A172 (cell line): Measurements from ENCODE around the gene TMOD2. TPM values are rescaled to one million over a fixed set of nuclear protein-coding genes. Genes with fewer than 3 reads are reported as not detected.

Experiments used
- DNase-seq: peaks from one replicate; pipeline ENCODE4 v3.0.0-alpha.2; 2015; ENCODE audit warnings: low spot score
- total RNA-seq: library from RNA; depleted of rRNA; stranded (reverse); fragments of >200 nt; shearing (Covaris generic); gene quantifications from 2 replicates; pipeline ENCODE4 v1.2.3, GENCODE V29; 2014

TMOD2 gene
- total RNA-seq, 1 experiment from 2014 or later: 7.9 TPM

DNA sequence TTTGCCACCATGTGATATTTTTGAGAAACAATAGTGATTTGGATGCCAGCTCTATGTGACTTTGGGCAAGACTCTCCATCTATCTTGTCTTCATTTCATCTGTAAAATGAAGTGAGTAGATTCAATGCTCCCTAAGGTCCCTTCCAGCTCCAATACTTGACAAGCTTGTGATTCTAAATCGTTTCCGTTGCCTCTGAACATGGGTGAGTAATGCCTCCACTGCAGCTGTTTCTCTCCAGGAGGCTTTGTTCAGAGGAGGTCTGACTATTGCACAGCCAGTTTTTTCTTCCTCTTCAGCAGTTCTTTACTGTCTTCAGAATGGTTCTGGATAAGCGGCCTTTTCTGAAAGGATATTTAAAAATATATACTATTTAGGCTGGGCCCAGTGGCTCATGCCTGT lies 63.2 kb downstream of the TMOD2 start:
- DNase-seq: peak; percentile 16

DNA sequence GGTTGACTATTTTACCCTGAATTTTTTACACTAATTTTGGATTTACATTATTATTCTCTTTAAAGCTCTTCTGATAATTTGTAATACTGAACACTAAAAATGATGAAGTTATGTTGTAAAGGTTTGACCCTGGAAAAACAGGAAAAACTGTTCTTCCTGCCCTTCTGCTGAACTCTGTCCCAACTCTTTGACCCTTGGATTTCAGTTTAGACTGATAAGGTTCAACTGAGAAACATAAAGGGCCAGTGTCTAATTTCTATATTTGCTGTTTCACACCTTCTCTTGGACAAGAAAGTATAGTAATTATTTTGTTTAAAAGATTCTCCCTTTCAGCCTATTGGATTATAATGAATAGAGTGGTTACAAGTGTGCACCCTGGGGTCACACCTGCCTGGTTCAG lies 65.2 kb downstream of the TMOD2 start:
- DNase-seq: no peak

DNA sequence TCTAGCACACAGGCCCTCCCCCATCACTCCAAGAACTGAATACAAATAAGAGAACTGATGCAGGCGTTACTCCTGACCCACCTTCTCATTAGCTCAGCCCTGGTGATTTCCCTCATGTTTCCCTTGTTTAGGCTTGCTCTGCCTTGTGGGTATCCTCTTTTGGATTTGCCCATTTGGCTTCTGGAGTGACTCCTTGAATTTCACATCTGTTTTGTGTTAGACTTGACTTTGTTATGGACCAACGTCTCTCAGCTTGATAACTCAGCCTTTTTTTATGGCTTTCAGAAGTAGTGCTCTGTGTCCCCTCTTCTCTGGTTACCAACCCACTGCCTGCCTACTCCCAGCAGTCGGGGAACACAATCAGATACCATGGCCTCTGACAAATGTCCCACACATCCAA lies 66.8 kb downstream of the TMOD2 start:
- no peak for DNase-seq

DNA sequence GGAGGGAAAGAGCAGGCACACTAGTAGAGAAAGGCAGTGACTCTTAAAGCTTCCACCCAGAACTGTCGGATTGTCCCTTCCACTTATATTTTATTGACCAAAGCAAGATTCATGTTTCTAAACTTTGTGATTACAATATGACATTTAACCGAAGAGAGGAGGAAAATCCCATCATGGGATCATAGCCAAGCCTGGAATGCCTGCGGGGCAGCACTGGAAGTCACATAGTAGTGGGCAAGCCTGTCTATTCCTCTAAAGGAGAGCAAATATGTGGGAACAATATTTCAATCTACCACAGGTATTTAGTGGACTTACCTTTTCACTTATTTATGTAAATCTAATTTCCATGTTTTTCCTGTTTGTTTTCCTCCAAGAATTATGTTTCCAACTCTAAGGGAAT lies 74.3 kb downstream of the TMOD2 start:
- no peak for DNase-seq

DNA sequence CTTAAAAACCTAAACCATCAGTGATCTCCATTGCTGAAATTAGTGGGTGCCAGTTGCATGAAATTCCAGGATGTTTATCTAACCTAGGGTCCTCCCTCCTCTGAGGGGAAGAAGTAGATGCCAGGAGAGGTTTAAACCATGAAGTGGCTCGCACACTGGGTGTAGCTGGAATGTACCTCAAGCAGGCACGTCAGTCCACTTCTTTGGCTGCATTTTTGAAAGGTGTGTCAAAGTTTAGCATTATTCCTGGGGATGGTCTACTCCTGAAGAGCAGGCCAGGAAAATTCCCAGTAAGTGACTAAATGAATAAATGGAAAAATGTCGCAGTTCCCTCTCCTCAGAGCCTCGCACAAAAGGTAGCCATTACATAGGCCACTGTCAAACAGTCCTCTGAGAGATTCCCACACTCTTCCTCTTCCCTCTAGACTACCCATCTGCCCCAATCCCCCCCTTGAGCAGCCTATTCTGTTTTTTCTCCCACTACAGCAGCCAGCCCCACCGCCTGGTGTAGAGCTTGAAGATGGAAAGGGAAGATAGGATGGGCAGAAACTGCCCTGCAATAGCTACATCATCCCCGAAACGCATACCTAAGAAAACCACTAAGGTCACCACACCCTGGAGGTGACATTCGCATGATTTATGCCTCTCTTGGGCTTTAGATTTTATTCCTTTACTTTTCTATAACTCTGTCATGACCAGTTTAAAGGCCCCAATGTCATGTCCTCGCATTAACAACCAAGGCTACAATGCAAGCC lies 77.4 kb downstream of the TMOD2 start:
- peak; percentile 88 for DNase-seq

DNA sequence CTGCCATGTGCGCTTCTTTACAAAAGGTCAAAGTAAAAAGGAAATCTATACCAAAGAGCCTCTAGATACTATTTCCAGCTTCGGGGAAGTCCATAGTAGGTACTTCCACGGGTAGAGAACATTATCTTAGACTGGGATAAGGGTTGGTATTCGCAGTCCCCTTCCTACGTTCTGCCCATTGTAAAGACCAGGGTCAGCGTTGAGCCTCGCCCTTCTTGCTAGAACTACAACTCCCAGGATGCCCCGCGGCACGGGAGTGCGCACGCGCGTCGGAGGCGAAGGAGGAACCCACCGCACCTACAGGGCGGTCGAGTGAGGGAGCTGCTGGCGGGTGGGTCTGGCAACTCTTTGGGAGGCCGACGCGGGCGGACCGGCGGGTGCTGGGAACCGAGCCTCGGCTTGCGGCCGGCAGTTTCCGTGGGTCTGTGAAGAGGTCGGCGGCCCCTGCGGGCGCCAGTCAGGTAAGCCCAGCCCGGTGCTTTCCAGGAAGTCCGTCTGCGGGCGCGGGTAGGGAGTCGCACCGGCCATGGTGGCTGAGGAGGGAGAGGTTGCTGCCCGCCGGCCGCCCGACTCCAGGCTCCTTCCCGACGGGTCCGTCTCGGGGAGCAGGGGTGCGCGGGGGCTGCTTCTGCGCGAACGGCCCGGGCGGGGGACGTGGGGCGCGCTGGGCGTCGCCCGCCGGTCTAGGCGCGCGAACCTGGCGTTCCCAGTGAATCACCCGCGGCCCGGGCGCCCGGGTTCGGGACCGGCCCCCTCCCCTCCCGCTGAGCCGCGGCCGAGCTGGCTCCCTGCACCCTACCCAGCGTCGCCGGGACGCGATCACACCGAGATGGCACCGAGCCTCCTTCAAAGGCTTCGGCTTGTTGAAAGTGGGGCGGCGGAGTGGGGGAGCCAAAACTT lies 78.2 kb downstream of the TMOD2 start, which contains the start of gene TMOD3:
Gene TMOD3, plus strand, starts transcription at position 278 of the 900 bp plus-strand sequence. CDS start 33,232 bp downstream, outside the sequence.
- peak; percentile 79 for DNase-seq

DNA sequence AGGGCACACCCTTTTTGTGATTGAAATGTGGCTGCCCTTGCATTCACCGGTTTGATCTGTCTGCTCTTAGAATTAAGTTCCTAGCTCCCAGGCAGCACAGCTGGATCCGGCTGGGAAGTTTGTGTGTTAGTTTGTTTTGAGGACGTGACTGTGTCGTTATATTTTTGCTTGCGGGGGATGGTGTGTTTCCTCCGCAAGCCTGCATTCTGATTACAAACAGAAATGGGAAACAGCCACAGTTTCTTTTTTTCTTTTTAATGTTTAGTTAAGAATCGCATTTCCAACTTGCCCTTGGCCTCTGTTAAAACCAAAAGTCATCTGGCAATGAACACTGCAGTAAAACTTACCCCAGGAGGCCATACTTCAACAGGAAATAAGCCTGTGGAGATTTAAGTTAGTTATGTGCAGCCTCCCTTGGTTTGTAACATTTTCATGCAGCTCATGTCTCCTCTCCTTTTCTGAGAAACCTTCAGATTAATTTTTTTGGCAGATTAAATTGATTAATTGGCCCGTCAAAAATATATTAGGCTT lies 78.9 kb downstream of the TMOD2 start:
- peak; percentile 16 for DNase-seq

DNA sequence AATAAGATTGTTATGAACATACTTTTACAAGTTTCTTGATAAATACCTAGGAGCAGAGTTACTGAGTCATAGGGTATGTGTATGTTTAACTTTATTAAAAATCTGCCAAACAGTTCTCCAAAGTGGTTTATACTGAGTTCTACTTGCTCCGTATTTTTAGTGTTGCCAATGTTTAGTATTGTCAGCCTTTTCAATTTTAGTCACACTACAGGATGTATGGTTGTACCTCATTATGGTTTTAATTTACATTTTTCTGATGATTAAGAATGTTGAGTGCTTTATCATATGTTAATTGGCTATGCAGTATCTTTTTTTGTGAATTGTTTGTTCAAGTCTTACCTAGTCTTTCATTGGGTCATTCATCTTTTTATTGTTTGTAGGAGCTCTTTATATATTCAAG lies 82.4 kb downstream of the TMOD2 start:
- DNase-seq: no peak

DNA sequence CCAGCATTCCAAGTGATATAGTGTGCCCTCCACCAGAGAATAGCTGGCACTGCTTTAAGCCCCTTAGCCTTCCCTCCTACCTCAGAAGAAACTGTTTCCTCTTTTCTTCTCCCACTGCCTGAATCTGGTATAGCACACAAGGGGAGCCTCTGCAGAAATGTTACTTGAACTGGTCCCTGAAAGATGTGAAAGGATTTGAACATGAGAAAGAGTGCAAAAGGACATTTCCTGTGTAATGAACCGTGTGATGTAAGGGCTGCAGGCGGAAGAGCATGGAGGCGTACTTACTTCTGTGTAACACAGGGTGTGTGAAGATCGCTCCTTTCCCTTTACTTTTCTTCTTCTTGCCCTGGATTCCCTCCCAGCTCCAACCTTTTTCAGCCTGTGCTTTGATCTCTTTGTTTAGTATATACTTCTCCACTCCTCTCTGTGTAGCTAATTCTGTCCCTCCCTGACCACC lies 86.4 kb downstream of the TMOD2 start:
- no peak for DNase-seq

DNA sequence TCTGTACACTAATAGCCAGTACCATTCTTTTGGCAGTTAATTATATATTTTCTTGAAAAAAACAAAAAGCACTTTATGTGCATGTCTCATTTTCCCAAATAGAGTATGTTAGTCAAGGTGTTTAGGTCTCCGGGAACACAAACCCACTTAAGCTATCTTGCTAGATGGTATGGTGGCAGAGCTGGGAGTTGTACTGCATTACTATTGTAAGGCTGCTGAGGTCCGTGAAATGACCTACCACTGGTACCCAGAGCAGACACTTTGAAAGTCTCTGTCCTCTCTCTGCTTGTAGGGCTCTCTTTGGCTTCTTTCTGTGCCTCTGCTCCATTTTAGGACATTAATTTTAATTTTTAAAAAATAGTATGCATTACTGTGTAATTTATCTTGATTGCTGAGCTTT lies 86.9 kb downstream of the TMOD2 start:
- DNase-seq: no peak

DNA sequence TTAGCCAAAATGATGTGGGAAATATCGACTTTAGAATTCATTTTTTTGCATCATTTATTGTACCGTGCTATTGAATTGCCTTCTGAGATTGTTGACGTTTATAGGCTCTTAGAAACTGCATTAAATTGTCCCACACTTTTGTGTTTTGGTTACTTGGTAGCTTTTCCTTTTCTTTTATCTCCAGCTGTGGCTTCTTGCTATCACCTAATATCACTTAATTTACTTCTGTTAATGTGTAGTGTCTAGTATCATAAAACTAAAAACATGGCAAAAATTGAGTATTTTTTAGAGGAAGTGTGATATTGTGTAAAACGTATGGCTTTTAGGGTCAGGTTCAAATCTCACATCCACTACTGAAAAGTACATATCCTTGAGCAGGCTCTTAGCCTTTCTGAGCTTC lies 89.3 kb downstream of the TMOD2 start:
- DNase-seq: no peak

DNA sequence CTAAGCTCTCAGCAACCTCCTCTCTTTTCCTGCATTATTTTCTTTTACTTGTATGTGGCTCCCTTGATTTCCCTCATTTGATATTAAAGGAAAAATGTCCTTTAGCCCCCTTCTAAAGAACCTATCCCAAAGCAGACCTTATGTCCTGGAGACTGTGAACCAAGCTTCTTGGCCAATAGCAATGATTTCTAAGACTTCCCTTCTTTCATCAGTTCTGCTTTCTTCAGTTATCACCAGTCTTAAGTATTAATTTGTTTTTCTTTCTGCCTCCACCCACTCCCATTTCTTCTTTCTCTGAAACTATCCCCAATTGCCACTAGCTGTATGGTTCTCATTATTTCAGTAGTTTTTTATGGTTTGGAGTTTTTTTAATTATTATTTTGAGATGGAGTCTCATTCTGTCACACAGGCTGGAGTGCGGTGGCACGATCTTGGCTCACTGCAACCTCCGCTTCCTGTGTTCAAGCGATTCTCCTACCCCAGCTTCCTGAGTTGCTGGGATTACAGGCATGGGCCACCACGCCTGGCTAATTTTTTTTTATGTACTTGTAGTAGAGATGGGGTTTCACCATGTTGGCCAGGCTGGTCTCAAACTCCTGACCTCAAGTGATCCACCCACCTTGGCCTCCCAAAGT lies 90.1 kb downstream of the TMOD2 start:
- no peak for DNase-seq

DNA sequence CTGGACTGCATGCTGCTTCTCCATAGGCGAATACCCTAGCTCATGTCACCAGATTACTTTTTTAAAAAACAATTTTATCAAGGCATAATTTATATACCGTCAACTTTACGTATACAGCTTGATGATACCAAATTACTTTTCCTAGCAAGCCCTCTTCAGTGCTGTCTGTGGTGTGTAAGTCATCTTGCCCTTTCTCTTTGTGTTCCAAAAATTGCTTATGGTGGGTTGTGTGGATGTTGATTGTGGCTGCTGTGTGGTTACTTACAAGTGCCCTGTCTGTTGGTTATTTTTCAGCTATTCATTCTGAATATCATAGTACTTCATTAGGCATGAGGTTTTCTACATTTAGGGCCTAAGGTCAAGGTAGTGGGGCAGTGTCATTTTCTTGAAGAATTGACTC lies 90.9 kb downstream of the TMOD2 start:
- DNase-seq: no peak

DNA sequence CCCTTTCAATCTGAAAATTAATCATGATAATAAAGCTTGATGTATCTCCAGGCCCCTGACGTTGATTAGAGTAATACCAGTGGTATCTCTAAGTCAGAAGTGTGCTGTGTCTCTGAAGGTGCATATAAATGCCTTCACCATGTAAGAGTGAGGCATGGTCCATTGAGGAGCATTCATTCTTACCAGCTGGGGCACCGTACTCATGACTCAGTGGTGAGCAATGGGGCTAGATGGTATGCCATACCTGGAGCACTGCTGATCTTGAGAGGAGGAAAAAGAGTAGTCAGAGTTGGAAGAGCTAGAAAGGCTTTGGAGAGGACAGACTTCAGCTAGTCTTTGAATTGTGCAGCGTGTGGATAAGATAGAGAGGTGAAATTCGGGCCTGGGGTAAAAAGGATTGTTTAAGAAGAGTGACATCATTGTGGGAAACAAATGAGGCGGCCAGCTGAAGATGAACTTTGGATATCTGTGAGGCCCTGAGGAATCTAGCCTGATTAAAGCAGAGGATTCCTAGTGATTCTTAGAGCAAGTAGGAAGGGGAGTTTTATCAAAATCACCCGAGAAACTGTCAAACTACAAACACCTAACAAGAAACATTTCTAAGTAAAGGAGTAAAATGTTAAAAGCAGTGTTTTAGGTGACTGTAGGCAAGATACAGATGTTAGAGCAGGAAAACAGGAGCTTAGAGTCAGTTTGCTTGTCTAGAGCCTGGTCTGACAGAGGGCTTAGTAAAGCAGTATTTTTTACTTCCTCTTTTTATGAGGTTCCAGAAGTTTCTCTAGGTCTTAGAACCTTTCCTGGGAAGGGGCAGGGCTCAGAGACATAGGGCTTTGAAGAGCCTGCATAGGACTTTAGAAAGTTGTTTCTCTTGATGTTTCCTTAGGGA lies 91.7 kb downstream of the TMOD2 start:
- DNase-seq: peak; percentile 52

DNA sequence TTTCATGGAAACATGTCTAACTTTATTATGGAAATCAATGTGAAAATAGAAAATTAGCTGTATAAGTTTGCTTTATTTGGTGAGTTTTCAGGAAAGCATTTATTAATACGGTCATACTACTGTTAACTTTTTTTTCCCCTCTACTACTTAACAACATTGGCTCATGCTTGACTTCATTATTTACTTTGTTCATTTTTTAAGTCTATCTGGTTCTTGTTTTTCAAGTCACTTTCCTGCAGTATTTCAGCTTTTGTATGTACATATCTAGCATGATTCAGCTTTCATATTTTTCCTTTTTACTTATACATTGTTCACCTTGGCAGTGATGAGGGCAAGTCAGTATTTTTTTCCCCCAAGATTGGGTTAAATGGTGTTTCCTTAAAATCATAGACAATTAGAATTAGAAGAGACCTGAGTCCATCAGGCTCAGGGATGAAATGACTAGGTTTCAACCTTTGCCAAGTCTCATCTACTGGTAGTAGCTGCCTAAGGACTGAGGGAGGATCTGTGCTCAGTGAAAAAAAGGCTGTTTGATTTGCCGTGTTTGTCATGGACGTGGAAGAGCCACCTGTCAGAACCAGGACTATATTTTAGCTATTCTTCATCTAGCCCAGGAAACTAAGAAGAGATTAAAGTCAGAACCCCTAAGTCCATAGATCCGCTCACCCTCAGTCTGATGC lies 93.5 kb downstream of the TMOD2 start:
- no peak for DNase-seq

DNA sequence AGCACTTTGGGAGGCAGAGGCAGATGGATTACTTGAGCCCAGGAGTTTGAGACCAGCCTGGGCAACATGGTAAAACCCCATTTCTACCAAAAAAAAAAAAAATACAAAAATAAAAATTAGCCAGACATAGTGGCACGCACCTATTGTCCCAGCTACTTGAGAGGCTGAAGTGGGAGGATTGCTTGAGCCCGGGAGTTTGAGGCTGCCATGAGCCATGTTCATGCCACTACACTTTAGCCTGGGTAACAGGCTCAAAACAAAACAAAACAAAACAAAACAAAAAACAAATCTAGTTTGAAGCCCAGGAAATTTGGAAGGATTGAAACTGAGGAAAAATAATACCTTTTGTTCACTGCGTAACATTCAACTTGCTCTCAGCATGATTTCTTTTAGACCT lies 94.7 kb downstream of the TMOD2 start:
- DNase-seq: no peak

DNA sequence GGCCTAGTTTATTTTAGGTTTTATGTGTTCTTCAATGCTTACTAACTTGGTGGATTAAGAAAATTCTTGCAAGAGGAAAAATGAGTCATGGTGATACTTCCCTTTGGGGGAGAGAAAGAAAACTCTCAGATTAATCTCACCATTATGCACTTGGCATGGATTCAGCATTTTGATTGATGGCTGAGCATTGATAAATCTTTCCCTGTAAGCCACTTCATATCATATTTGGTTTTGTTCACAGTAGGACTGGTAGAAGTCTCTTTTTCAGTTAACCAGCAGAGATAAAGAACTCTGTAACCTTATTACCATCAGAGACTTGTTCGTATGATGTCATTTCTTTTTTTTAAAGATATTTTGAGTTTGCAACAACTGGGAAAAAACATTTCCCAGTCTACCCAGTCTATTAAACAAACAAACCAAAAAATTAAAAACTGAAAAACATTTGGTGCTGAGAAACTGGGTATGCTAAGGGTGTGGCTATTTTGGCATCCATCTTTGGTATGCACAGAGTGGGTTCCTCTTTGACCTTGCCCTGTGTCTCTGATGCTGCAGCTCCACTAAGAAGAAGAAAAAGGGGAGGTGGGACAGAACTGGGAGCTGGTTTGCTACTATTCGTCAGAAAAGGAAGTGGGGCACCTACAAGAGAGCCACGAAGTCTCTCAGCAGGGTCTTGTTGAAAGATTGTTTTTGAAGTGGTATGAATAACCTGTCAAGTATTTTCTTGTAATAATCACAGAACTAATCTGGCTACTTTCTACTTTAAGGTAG lies 95.2 kb downstream of the TMOD2 start:
- DNase-seq: peak; percentile 58

DNA sequence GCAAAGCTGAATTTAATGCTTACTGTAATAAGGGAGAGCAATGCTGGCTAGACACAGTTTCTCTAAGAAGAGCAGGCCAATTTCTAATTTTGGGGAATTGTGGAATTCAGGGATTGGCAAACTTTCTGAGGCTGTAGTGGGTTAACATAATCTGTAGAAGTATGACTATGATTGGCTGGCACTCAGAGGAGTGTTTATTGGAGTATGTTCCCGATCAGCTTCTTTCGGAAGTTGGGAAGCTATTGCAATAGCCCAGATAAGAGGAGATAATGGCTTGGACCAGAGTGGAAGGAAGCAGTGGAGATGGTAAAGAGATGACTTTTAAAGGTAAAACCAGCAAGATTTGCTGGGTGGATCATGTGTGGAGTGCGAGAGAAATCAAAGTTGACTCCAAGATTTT lies 97.4 kb downstream of the TMOD2 start:
- no peak for DNase-seq

DNA sequence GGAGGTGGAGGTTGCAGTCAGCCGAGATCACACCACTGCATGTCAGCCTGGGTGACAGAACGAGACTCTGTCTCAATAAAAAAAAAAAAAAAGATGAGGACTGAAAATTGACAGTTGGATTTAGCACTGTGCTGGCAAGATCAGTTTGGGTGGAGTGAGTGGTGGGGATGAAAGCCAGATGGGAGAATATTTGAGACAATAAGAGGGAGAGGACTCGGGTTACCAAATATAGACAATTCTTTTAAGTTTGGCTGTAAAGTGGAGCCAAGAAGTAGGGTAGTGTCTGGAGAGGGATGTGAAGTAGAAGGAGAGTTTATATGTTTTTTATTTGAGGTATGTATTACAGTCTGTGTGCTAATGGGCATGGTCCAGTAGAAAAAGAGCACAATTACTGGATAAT lies 98.5 kb downstream of the TMOD2 start:
- DNase-seq: no peak

DNA sequence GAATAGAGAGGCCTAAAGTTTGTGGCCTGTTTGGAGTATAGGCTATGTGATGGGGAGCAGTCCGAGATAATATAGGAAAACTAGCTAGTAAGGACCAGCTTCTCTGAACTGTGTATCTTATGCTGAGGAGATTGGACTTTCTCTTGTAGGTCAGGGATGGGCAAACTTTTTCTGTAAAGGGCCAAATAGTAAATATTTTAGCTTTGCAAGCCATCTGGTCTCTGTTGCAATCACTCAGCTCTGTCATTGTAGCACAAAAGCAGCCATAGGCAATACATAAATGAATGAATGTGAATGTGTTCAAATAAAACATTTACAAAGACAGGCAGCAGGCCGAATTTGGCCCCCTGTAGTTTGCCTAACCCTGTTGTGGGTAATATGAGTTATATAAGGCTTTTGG lies 102.6 kb downstream of the TMOD2 start:
- DNase-seq: no peak
